Upper lobe of right lung (tissue), 1 donor: ENCODE measurements around the gene HSD17B14. TPM values are rescaled to one million over a fixed set of nuclear protein-coding genes. Genes with fewer than 3 reads are reported as not detected.
"Not testable (repeated sequence)": the region's sequence is repeated elsewhere in the genome, so short reads cannot be mapped to it uniquely, and the experiment has no call there.

Experiments
- ATAC-seq: fragments of 200-7000 bp; cut with Tn5 transposase; one replicate; pipeline ENCODE4 v1.9.1; 2020; ENCODE audit warnings: mild to moderate bottlenecking, moderate library complexity
- DNase-seq: peaks from one replicate; pipeline ENCODE4 v3.0.0-alpha.2; 2020
- H3K27ac ChIP-seq: fragments of 200-600 bp; one replicate; pipeline ENCODE4 v1.8.0; 2022
- H3K27me3 ChIP-seq: fragments of 200-600 bp; one replicate; pipeline ENCODE4 v1.8.0; 2022; ENCODE audit warnings: mild to moderate bottlenecking
- H3K36me3 ChIP-seq: fragments of 200-600 bp; one replicate; pipeline ENCODE4 v1.8.0; 2022
- H3K4me1 ChIP-seq: fragments of 200-600 bp; one replicate; pipeline ENCODE4 v1.8.0; 2022
- H3K4me3 ChIP-seq: fragments of 200-600 bp; one replicate; pipeline ENCODE4 v1.8.0; 2022; ENCODE audit warnings: mild to moderate bottlenecking
- H3K9me3 ChIP-seq: fragments of 200-600 bp; one replicate; pipeline ENCODE4 v1.8.0; 2022
- CTCF ChIP-seq: fragments of 200-600 bp; IDR thresholded peaks from one replicate; pipeline ENCODE4 v1.8.0; 2022; ENCODE audit warnings: antibody characterized with exemption
- intact Hi-C: fragments of 100-400 bp; cut with DNase I; formaldehyde crosslinking; loops from one replicate; pipeline ENCODE4 v1.11.0; 2022
- total RNA-seq: library from RNA; stranded (reverse); fragmentation: NEBNext Ultra II Directional; extraction: Animal tissue kit (Norgen Biotek cat#: 25700); gene quantifications from one replicate; pipeline ENCODE4 v1.2.1, GENCODE V29; 2021
- donor health status: DM: no; HTN: yes; CAD: no; lungs with severe emphysema.

HSD17B14 gene
- total RNA-seq, 1 donor from 2014 or later, result 23.5 TPM

GRCh38 chr19:48878196-48879024 is 42.1 kb upstream of the HSD17B14 start:
- Histone ChIP-seq H3K4me3 (no peak overlapping the region), H3K27ac (peak overlapping the region; percentile 44), H3K36me3 (peaks cover 45% of the 10 kb centered on the region), H3K4me1 (peaks cover 43% of the 10 kb centered on the region), H3K9me3 (no peaks in the 10 kb centered on the region), H3K27me3 (no peaks in the 10 kb centered on the region)
- no peak for TF ChIP-seq CTCF
- peak; percentile 64 for ATAC-seq
- intact Hi-C loops, result no loop called here
- no peak for DNase-seq

GRCh38 chr19:48877855-48878195 is 41.5 kb upstream of the HSD17B14 start:
- H3K4me3 ChIP-seq, result no peak overlapping the region
- no peaks in the 10 kb centered on the region for H3K9me3 ChIP-seq
- ATAC-seq (no peak), DNase-seq (no peak)
- intact Hi-C loops, result no loop called here
- peaks cover 45% of the 10 kb centered on the region for H3K4me1 ChIP-seq
- H3K36me3 ChIP-seq, result peaks cover 49% of the 10 kb centered on the region
- TF ChIP-seq CTCF, result no peak
- peak overlapping the region; percentile 44 for H3K27ac ChIP-seq
- no peaks in the 10 kb centered on the region for H3K27me3 ChIP-seq

GRCh38 chr19:48876043-48876981 is 40.0 kb upstream of the HSD17B14 start:
- DNase-seq, H3K27me3 ChIP-seq, intact Hi-C loops, H3K9me3 ChIP-seq, ATAC-seq: not testable (repeated sequence)
- Histone ChIP-seq H3K36me3 (peaks cover 49% of the 10 kb centered on the region), H3K27ac (peak overlapping the region; percentile 100), H3K4me1 (peaks cover 45% of the 10 kb centered on the region), H3K4me3 (peak overlapping the region; percentile 97)

- DNase-seq (no peak), ATAC-seq (peak; percentile 0)
- intact Hi-C loops, result no loop called here
- H3K9me3 ChIP-seq, result no peaks in the 10 kb centered on the region
- H3K27ac ChIP-seq, result peak overlapping the region; percentile 100
- peak overlapping the region; percentile 97 for H3K4me3 ChIP-seq
- no peaks in the 10 kb centered on the region for H3K27me3 ChIP-seq
- TF ChIP-seq CTCF, result no peak
- H3K4me1 ChIP-seq, result peaks cover 39% of the 10 kb centered on the region
- peaks cover 49% of the 10 kb centered on the region for H3K36me3 ChIP-seq
These were observed 38.2 kb upstream of the HSD17B14 start for GRCh38 chr19:48874303-48875135.

- intact Hi-C loops, result no loop called here
- DNase-seq, result no peak
- H3K36me3 ChIP-seq, result peaks cover 49% of the 10 kb centered on the region
These were observed 37.4 kb upstream of the HSD17B14 start for GRCh38 chr19:48873476-48874302.

More at GRCh38 chr19:48873476-48874302, 37.4 kb upstream of the HSD17B14 start:
- no peak for TF ChIP-seq CTCF
- H3K27me3 ChIP-seq, result no peaks in the 10 kb centered on the region
- H3K27ac ChIP-seq, result peak overlapping the region; percentile 100
- peaks cover 34% of the 10 kb centered on the region for H3K4me1 ChIP-seq
- H3K9me3 ChIP-seq, result no peaks in the 10 kb centered on the region
- H3K4me3 ChIP-seq, result peak overlapping the region; percentile 97
- ATAC-seq, result no peak
